Measurements from ENCODE around the gene BEGAIN. TPM values are rescaled to one million over a fixed set of nuclear protein-coding genes. Genes with fewer than 3 reads are reported as not detected.
A peak's percentile ranks its signal among the peaks of the same experiment; 100 is the strongest.

The BEGAIN gene
- total RNA-seq, 4 donors from 2014 or later = 0.25 to 2.2 (median 1.6) TPM

DNA sequence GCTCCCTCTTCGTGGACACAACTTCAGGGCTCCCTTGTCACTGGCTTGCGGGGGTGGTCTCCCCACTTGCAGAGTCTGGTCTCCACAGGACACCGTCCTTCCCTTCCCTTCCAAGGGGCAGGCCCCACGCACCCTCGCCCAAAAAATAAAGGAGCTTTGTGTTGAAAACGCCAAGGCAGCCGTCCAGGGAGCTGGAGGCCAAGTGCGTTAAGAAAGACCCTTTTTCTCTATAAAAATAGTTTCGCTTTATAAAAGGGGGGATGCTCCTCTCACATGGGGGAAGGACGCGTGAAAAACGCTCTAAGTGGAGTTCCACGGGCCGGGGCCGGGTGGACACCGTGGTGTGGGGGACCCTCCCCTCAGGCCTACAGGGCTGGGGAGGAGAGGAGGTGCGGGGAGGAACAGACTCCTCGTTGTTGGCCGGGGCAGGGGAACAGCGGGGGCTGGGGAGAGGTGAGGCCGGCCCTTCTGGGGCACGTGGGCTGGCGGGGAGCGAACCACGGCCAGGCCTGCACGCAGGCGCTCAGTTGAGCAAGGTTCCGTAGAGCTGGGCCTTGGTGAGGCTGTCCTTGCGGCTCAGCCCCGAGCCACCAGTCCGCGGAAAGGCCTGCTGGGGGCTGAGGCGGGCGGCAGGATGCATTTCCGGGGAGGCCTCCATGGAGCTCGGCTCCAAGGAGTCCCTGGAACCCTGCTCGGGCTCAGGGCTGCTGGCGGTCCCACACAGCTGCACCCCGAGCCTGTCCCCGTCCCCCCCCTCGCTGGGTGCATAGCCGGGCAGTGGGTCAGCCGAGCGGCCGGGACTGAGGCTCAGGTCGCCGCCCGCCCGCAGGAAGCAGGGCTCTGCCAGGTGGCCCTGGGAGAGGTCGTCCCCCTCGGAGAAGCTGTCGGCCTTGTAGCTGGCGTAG is 49.5 kb downstream of the BEGAIN start:
- DNase-seq (ENCODE audit: low spot score in 2 of 2) = peak in 1 of 2 donors; percentile 80
- intact Hi-C loops (cut with DNase I; ENCODE audit: low total_unique reads) = no loop called here
- 87 to 90% methylated on average over 47 to 48 of the region's 53 CpGs for WGBS, 2 donors
- no peak overlapping the region for H3K4me3 ChIP-seq (ENCODE audit: low read depth, poor library complexity, severe bottlenecking)
- TF ChIP-seq, protein P1, sequence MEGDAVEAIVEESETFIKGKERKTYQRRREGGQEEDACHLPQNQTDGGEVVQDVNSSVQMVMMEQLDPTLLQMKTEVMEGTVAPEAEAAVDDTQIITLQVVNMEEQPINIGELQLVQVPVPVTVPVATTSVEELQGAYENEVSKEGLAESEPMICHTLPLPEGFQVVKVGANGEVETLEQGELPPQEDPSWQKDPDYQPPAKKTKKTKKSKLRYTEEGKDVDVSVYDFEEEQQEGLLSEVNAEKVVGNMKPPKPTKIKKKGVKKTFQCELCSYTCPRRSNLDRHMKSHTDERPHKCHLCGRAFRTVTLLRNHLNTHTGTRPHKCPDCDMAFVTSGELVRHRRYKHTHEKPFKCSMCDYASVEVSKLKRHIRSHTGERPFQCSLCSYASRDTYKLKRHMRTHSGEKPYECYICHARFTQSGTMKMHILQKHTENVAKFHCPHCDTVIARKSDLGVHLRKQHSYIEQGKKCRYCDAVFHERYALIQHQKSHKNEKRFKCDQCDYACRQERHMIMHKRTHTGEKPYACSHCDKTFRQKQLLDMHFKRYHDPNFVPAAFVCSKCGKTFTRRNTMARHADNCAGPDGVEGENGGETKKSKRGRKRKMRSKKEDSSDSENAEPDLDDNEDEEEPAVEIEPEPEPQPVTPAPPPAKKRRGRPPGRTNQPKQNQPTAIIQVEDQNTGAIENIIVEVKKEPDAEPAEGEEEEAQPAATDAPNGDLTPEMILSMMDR (IDR thresholded peaks at IDR 0.05) = no peak
- no peak for TF ChIP-seq POLR2A (IDR thresholded peaks at IDR 0.05)

DNA sequence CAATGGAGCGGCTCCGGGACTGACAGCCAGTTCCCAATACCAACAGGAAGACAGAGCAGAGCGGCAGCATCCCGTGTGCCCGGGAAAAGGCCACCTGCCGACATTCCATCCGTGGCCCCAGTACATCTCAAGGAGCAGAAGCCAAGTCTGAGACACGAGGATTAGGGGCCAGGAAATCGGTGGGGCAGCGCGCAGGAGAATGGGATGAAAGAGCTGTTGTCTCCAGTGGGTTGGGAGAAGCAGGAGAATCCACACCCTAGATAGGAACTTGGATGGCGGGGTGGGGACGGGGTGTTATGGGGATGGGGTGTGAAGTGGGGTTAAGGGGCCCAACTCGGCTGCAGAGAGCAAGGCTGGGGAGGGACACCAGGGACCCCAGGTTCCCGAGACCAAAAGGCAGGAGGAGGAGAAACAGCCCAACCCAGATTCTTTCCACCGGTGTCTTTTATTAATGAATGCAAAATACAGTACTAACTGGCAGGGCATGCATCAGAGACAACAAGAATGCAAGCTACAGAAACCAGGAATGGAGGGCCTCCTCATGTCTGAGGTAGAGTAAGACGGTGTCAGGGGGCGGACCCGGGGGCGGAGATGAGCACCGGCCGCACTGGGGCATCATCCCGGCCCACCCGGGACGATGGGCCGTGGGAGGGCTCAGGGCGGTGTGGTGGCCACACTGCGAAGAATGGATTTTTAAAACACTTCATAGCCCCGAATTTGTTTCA is 50.3 kb downstream of the BEGAIN start:
- 81 to 86% methylated on average over 29 of the region's 29 CpGs for WGBS, 2 donors
- DNase-seq (ENCODE audit: low spot score in 2 of 2) = peak; percentile 8 to 81
- intact Hi-C loops (cut with DNase I; ENCODE audit: low total_unique reads) = no loop called here
- H3K4me3 ChIP-seq (ENCODE audit: low read depth, poor library complexity, severe bottlenecking) = no peak overlapping the region
- TF ChIP-seq POLR2A (IDR thresholded peaks at IDR 0.05) = no peak
- TF ChIP-seq, protein P1 (IDR thresholded peaks at IDR 0.05) = no peak

DNA sequence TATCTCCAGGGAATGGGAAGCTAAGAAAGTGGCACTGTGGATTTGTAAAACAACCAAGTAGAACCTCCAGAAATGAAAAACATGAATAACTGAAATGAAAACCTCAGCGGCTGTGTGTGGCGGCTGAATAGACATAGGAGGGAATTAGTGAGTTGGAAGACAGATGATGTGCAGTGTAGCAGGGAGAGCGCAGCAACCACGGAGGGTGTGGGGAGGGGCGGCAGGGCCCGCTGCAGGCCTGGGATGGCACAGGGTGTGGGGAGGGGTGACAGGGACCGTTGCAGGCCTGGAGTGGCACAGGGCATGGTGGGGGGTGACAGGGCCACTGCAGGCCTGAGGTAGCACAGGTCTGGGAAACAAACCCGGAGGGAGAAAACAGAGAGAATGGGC is 51.1 kb downstream of the BEGAIN start:
- WGBS, 2 donors = 85 to 86% methylated on average over 8 of the region's 8 CpGs
- intact Hi-C loops (cut with DNase I; ENCODE audit: low total_unique reads) = no loop called here
- TF ChIP-seq, protein P1 (IDR thresholded peaks at IDR 0.05) = no peak
- no peak for TF ChIP-seq POLR2A (IDR thresholded peaks at IDR 0.05)
- H3K4me3 ChIP-seq (ENCODE audit: low read depth, poor library complexity, severe bottlenecking) = no peak overlapping the region
- DNase-seq (ENCODE audit: low spot score in 2 of 2) = peak; percentile 2 to 76

DNA sequence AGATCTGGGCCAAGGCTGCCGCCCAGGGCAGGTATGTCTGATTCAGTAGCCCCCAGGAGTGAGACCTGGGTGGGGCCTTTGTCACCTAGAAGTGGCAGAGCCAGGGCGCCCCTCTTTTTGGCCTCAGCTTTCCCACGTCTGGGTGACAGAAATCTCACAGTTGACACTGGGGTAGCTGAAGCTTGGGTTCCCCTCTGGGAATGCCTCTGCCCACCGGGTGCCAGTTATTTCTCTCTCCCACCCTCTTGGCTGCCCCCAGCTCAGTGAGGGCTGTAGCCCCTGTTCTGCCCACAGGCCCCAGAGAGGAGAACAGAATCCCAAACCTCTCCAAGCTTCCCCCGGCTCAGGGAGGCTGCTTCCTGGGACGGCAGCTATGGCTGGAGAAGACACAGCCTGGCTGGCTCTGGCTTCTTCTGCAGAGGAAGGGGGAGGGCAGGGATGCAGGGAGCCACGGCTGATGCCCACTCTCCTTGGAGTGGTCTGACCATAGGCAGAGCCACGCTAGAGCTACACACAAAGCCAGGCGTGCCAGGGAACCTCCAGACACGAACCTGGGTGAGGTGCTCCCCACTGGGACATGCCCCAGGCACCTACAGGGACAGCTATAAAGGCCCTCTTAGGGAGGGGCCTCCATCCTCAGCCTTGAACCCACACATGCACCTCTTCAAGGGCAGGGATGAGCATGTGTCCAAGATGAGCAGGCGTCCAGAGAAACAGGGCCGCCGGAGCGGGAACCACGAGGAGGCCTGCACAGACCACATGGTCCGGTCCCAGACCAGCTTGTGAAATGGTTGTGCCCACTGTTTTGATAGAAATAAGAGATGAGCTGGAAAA is 51.7 kb downstream of the BEGAIN start:
- WGBS, 2 donors = 83 to 87% methylated on average over 16 of the region's 16 CpGs
- H3K4me3 ChIP-seq (ENCODE audit: low read depth, poor library complexity, severe bottlenecking) = no peak overlapping the region
- no peak for TF ChIP-seq POLR2A (IDR thresholded peaks at IDR 0.05)
- TF ChIP-seq, protein P1 (IDR thresholded peaks at IDR 0.05) = no peak
- peak; percentile 10 to 69 for DNase-seq (ENCODE audit: low spot score in 2 of 2)
- intact Hi-C loops (cut with DNase I; ENCODE audit: low total_unique reads) = no loop called here

- H3K4me3 ChIP-seq (ENCODE audit: low read depth, poor library complexity, severe bottlenecking) = no peak overlapping the region
- intact Hi-C loops (cut with DNase I; ENCODE audit: low total_unique reads) = no loop called here
- WGBS, 2 donors = 69 to 75% methylated on average over 10 to 12 of the region's 13 CpGs
- peak; percentile 7 to 73 for DNase-seq (ENCODE audit: low spot score in 2 of 2)
- no peak for TF ChIP-seq POLR2A (IDR thresholded peaks at IDR 0.05)
- TF ChIP-seq, protein P1 (IDR thresholded peaks at IDR 0.05) = no peak
Measured at GRCh38 chr14:100534528-100535286, 52.5 kb downstream of the BEGAIN start.
